Esophagus squamous epithelium (tissue), 5 donors: ENCODE measurements around the gene SSH2. TPM values are rescaled to one million over a fixed set of nuclear protein-coding genes. Genes with fewer than 3 reads are reported as not detected.

Experiments
- DNase-seq: peaks from one replicate; lab custom pipeline; 2025; lab: John Stamatoyannopoulos, UW
- H3K27ac ChIP-seq, 4 donors: fragments of 200-600 bp; sonication (generic); one replicate each; pipeline ENCODE4 v1.5.1; 2016 to 2019; ENCODE audit warnings: mild to moderate bottlenecking in 1 of 4
- H3K27me3 ChIP-seq, 4 donors: fragments of 200-600 bp; sonication (generic); 1 replicate in 3 of 4; 2 replicates in 1 of 4; pipeline versions ENCODE4 v1.5.1 to v1.6.0; 2017 to 2021; ENCODE audit warnings: antibody characterized with exemption in 1 of 4
- H3K36me3 ChIP-seq, 3 donors: fragments of 200-600 bp; sonication (generic); one replicate each; pipeline ENCODE4 v1.5.1; 2016 to 2019
- H3K4me1 ChIP-seq, 3 donors: fragments of 200-600 bp; sonication (generic); one replicate each; pipeline ENCODE4 v1.5.1; 2017 to 2019
- H3K4me3 ChIP-seq, 4 donors: fragments of 200-600 bp; sonication (generic); 1 replicate in 3 of 4; 2 replicates in 1 of 4; pipeline ENCODE4 v1.5.1; 2016 to 2019; ENCODE audit warnings: mild to moderate bottlenecking in 2 of 4, moderate library complexity in 1 of 4
- H3K9me3 ChIP-seq, 3 donors: fragments of 200-600 bp; sonication (generic); one replicate each; pipeline ENCODE4 v1.5.1; 2016 to 2019
- CTCF ChIP-seq, 6 experiments: fragments of 450-650 bp in 4 of 6; fragments of 200-600 bp in 2 of 6; sonication (generic) in 2 of 6; IDR thresholded peaks; one replicate each; pipeline ENCODE4 v1.5.1; 2016 to 2019; ENCODE audit warnings: antibody characterized with exemption in 6 of 6, mild to moderate bottlenecking in 4 of 6, moderate library complexity in 4 of 6
- POLR2A ChIP-seq, 4 donors: fragments of 450-650 bp; IDR thresholded peaks; one replicate each; pipeline ENCODE4 v1.6.1; 2017; ENCODE audit warnings: antibody characterized with exemption in 4 of 4, mild to moderate bottlenecking in 4 of 4, moderate library complexity in 3 of 4
- WGBS, 2 donors: methylation state at CpG; one replicate each; pipeline ENCODE4 v1.1.5; 2018; 5-methylcytosine and 5-hydroxymethylcytosine counted together
- intact Hi-C: fragments of 100-400 bp; cut with DNase I; formaldehyde crosslinking; loops from one replicate; pipeline ENCODE4 v1.15.0; 2022
- total RNA-seq, 4 donors: library from RNA; depleted of rRNA; stranded (reverse); fragments of >200 nt; gene quantifications; one replicate each; pipeline ENCODE4 v1.1.0, GENCODE V29; 2016
- donor health status: DM: yes; HTN: yes; CAD: no.

Gene SSH2
- total RNA-seq, 4 donors from 2014 or later: 9.4 to 29.4 (median 13.2) TPM

- H3K27ac ChIP-seq: peak overlapping the region; percentile 42 to 93 (median 87)
- intact Hi-C loops: no loop called here
- H3K9me3 ChIP-seq: no peaks in the 10 kb centered on the region
- DNase-seq: no peak
- H3K4me1 ChIP-seq: peaks cover 72 to 94% (median 73%) of the 10 kb centered on the region in 3 donors
- 61 to 69% methylated on average over 3 to 4 of the region's 8 CpGs for WGBS, 2 donors
- peaks cover 0 to 27% (median 7%) of the 10 kb centered on the region in 3 donors for H3K36me3 ChIP-seq
- peak in 1 of 6 experiments; percentile 3 for TF ChIP-seq CTCF (IDR thresholded peaks at IDR 0.05)
- peak in 1 of 4 donors; percentile 31 for TF ChIP-seq POLR2A (IDR thresholded peaks at IDR 0.05)
- peak overlapping the region in 3 of 4 donors; percentile 19 to 52 (median 31) for H3K4me3 ChIP-seq
- H3K27me3 ChIP-seq: no peaks in the 10 kb centered on the region
These were observed 344.8 kb downstream of the SSH2 start for GRCh38 chr17:29585080-29585751.

- peak overlapping the region in 3 of 4 donors; percentile 19 to 52 (median 31) for H3K4me3 ChIP-seq
- no peaks in the 10 kb centered on the region for H3K27me3 ChIP-seq
- no peaks in the 10 kb centered on the region for H3K9me3 ChIP-seq
- 40 to 58% methylated on average over 1 to 8 of the region's 12 CpGs for WGBS, 2 donors
- peak overlapping the region; percentile 42 to 93 (median 87) for H3K27ac ChIP-seq
- intact Hi-C loops: no loop called here
- H3K36me3 ChIP-seq: peaks cover 0 to 34% (median 7%) of the 10 kb centered on the region in 3 donors
- TF ChIP-seq POLR2A (IDR thresholded peaks at IDR 0.05): no peak
- H3K4me1 ChIP-seq: peaks cover 66 to 91% (median 69%) of the 10 kb centered on the region in 3 donors
- DNase-seq: no peak
These were observed 345.5 kb downstream of the SSH2 start for GRCh38 chr17:29584452-29585079.

- H3K9me3 ChIP-seq: no peaks in the 10 kb centered on the region
- H3K27me3 ChIP-seq: no peaks in the 10 kb centered on the region
- peak overlapping the region; percentile 42 to 93 (median 84) for H3K27ac ChIP-seq
- no peak for TF ChIP-seq CTCF (IDR thresholded peaks at IDR 0.05)
- TF ChIP-seq POLR2A (IDR thresholded peaks at IDR 0.05): no peak
- H3K4me3 ChIP-seq: no peak overlapping the region
- H3K36me3 ChIP-seq: peaks cover 0 to 44% (median 12%) of the 10 kb centered on the region in 3 donors
- DNase-seq: no peak
- 48 to 61% methylated on average over 5 to 14 of the region's 16 CpGs for WGBS, 2 donors
- intact Hi-C loops: no loop called here
- peaks cover 66 to 98% (median 69%) of the 10 kb centered on the region in 3 donors for H3K4me1 ChIP-seq
These were observed 346.4 kb downstream of the SSH2 start for GRCh38 chr17:29583324-29584248.

GRCh38 chr17:29582772-29583171, 347.3 kb downstream of the SSH2 start:
- Histone ChIP-seq H3K9me3 (no peaks in the 10 kb centered on the region), H3K4me1 (peaks cover 63 to 98% (median 66%) of the 10 kb centered on the region in 3 donors), H3K27ac (peak overlapping the region; percentile 42 to 93 (median 84)), H3K4me3 (no peak overlapping the region), H3K36me3 (peaks cover 0 to 52% (median 20%) of the 10 kb centered on the region in 3 donors), H3K27me3 (no peaks in the 10 kb centered on the region)
- WGBS, 2 donors: 88% methylated on average over 4 to 5 of the region's 13 CpGs
- no peak for DNase-seq
- TF ChIP-seq CTCF (IDR thresholded peaks at IDR 0.05) (no peak), POLR2A (IDR thresholded peaks at IDR 0.05) (no peak)
- intact Hi-C loops: no loop called here

GRCh38 chr17:29582254-29582765, 347.7 kb downstream of the SSH2 start:
- intact Hi-C loops: no loop called here

More at GRCh38 chr17:29582254-29582765, 347.7 kb downstream of the SSH2 start:
- Histone ChIP-seq H3K27me3 (no peaks in the 10 kb centered on the region), H3K36me3 (peaks cover 0 to 56% (median 25%) of the 10 kb centered on the region in 3 donors), H3K9me3 (no peaks in the 10 kb centered on the region), H3K4me3 (no peak overlapping the region), H3K27ac (peak overlapping the region in 3 of 4 donors; percentile 42 to 93 (median 90)), H3K4me1 (peaks cover 62 to 98% (median 63%) of the 10 kb centered on the region in 3 donors)
- WGBS, 2 donors: 54 to 63% methylated on average over 6 to 7 of the region's 10 CpGs
- DNase-seq: no peak
- TF ChIP-seq CTCF (IDR thresholded peaks at IDR 0.05): no peak
- TF ChIP-seq POLR2A (IDR thresholded peaks at IDR 0.05): no peak
